Measurements from ENCODE around the gene KIRREL3.

KIRREL3 gene

DNA sequence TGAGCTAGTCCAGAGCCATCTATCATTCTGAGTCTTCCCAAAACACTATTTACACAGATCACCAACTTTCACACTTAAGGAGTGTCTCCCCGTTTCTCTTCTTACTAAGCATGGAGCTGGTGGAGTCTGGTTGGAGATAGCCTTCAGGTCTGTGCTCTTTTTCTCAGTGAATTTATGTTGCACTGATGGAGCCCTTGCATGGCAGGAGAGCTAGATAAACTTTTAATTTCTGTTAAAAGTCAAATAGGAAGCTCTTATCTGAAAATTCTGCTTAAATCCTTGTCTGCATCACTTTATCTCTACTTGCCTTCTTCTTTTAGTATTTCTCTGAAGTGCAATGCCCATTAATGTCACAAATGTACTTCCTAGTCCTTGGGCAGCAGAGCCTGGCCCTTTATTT, 581.7 kb downstream of the KIRREL3 start:
- DNase-seq (ENCODE audit: low read depth), result no peak
- TF ChIP-seq, protein P1, sequence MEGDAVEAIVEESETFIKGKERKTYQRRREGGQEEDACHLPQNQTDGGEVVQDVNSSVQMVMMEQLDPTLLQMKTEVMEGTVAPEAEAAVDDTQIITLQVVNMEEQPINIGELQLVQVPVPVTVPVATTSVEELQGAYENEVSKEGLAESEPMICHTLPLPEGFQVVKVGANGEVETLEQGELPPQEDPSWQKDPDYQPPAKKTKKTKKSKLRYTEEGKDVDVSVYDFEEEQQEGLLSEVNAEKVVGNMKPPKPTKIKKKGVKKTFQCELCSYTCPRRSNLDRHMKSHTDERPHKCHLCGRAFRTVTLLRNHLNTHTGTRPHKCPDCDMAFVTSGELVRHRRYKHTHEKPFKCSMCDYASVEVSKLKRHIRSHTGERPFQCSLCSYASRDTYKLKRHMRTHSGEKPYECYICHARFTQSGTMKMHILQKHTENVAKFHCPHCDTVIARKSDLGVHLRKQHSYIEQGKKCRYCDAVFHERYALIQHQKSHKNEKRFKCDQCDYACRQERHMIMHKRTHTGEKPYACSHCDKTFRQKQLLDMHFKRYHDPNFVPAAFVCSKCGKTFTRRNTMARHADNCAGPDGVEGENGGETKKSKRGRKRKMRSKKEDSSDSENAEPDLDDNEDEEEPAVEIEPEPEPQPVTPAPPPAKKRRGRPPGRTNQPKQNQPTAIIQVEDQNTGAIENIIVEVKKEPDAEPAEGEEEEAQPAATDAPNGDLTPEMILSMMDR (IDR thresholded peaks at IDR 0.05; ENCODE audit: low read depth, low read length, missing control alignments), result no peak
- no peak overlapping the region for H3K4me3 ChIP-seq (ENCODE audit: low read depth, low read length)

DNA sequence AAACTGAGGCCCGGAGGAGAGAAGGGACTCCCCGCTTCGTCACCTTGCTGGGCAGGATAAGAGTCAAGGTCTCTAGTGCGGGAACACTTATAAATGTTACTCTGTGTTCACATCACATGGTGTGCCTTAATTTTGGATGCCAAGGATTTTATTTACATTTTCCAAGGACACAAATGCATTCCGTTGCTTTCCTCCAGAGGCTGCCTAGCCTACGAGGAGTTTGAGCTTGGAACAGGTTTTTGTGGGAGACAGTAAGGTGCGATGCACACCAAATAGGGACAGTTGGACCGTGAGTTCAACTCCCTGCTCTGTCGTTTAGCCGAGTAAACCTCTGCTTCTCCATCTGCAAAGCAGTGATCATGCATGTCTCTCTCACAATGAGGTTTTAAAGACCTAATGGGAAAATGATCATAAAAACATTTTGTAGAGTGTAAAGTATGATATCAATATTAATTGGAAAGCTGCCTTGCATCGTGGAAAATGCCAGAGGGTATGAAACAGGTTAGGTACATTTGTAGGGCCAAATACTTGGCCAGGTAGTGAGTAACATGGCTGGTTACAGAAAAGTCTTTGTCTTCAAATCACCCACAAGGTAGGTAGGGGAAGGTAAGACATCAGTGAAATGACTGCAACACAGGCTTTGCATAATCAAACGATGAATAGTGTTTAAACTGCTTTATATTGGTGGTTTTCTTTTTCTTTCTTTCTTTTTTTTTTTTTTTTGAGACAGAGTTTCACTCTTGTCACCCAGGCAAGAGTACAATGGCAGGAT, 583.3 kb downstream of the KIRREL3 start:
- peak overlapping the region; percentile 47; the same call in 1 of the 2 replicates for H3K4me3 ChIP-seq (ENCODE audit: low read depth, low read length)
- DNase-seq (ENCODE audit: low read depth), result no peak
- TF ChIP-seq, protein P1 (IDR thresholded peaks at IDR 0.05; ENCODE audit: low read depth, low read length, missing control alignments), result no peak

DNA sequence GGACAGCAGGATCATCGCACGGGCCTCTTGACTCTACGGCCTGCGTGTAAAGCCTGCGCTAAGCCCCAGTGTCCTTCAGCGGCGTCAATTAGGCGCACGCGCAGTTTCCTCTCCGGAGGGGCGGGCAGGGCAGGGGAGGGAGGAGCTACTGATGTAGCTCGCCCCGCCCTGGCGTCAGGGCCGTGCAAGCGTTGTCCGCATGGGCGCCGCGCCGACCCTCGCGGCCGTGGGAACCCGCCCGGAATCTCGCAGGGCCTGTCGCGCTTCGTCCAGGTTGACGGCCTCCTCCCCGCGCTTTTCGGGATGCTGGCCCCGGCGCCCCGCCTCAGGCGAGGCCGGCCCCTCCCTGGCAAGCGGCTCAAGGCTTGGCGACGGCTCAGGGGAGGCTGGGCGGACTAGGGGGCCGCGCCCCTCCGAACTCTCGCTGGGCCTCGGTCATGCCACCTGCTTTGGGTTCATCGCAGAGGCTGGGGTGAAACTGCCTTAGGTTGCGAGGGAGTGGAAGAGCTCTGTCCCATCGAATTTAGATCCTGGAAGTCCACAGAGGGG, 584.0 kb downstream of the KIRREL3 start:
- TF ChIP-seq, protein P1 (IDR thresholded peaks at IDR 0.05; ENCODE audit: low read depth, low read length, missing control alignments), result no peak

DNA sequence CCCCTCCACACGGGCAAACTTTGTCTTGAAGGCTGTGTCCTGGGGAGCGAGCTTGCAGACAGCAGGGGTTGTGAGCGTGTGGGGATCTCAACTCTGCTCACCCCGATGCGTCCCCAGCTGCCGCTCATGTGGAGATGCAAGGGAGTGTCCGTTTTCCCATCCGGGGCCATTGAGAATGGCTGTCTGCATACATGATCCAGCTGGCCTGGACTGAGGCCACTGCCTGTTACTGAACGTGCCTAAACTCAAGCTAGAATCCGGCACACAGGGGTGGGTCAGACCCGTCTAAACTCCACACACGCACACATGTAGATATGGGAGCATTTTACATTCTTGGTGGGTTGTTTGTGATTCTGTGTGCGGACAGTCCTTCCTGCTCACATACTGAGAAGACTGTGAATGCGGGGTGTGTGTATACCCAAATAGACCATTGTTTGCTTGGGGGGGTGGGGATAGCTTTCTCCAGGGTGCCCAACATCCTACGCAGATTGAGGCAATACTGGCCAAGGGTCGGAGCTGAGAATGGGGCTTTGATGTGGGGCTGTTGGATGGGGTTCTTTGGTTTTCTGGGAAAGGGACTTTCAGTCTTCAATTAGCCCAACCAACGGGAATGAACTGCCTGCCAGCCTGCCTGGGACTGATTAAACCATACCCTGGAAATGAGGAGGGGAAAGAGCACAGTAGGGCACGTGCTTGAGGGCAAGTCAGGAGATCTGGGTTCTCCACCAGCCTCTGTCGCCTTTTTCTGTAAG, 584.7 kb downstream of the KIRREL3 start:
- no peak overlapping the region; the same call in 1 of the 2 replicates for H3K4me3 ChIP-seq (ENCODE audit: low read depth, low read length)
- DNase-seq (ENCODE audit: low read depth), result no peak
- TF ChIP-seq, protein P1 (IDR thresholded peaks at IDR 0.05; ENCODE audit: low read depth, low read length, missing control alignments), result no peak

More for the DNA sequence above, 584.0 kb downstream of the KIRREL3 start:
- no peak for DNase-seq (ENCODE audit: low read depth)
- H3K4me3 ChIP-seq (ENCODE audit: low read depth, low read length), result peak overlapping the region; percentile 47

DNA sequence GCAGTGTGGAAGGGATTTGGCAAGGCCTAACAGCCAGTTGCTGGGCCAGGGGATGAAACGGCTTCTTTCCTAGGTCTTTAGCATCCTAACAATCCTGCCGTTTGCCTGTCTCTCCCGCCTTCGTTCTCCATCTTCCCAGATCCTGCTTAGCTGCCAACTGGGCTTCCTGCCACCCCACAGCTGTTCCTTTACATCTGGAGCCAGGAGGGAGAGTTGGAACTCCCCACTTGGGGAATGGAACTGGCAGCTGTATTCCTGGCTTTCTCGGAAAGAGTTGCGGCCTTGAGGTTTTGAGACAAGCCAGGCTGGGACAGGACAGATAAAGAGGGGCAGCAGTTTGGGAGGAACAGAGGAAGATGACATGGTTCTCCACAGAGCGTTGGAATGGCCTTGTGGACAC, 585.4 kb downstream of the KIRREL3 start:
- DNase-seq (ENCODE audit: low read depth), result no peak
- TF ChIP-seq, protein P1 (IDR thresholded peaks at IDR 0.05; ENCODE audit: low read depth, low read length, missing control alignments), result no peak
- H3K4me3 ChIP-seq (ENCODE audit: low read depth, low read length), result no peak overlapping the region

DNA sequence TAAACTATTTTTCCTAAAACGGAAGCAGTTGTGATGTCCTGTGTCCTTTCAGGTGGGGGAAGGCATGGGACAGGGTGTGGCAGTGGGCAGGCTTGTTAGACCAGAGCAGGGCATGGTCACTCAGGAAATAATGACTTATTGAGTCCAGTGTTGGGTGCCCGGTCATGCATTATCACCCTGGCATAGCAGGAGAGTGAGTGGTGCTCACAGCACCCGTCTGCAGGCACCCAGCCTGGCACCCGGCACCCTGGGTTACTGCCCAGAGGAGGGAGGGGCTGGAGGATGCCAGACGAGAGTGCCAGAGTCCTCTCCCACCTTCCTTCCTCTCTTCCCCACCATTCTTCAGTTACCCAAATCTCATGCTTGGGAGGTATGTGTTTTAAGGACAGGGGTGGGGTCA, 586.0 kb downstream of the KIRREL3 start:
- no peak overlapping the region for H3K4me3 ChIP-seq (ENCODE audit: low read depth, low read length)
- no peak for DNase-seq (ENCODE audit: low read depth)
- TF ChIP-seq, protein P1 (IDR thresholded peaks at IDR 0.05; ENCODE audit: low read depth, low read length, missing control alignments), result no peak
